Keratinocyte (primary cell): ENCODE results near the gene KCNQ2. TPM values are rescaled to one million over a fixed set of nuclear protein-coding genes. Genes with fewer than 3 reads are reported as not detected.

Experiments
- DNase-seq: peaks from one replicate; pipeline ENCODE4 v3.0.0-alpha.2; 2011; ENCODE audit warnings: low read depth, missing footprints, low spot score
- FAIRE-seq: peaks from 2 replicates; lab custom pipeline; 2011; peaks lifted over from hg19 to GRCh38; lab: Jason Lieb, UNC
- H2AFZ ChIP-seq: 2 replicates; pipeline ENCODE4 v1.6.0; 2012; ENCODE audit warnings: low read length, control low read depth, inconsistent platforms; ENCODE audit not compliant: control insufficient read depth
- H3K27ac ChIP-seq: 2 replicates; pipeline ENCODE4 v1.5.1; 2011; ENCODE audit warnings: low read length; ENCODE audit not compliant: control insufficient read depth, insufficient read depth
- H3K27me3 ChIP-seq: 3 replicates; pipeline ENCODE4 v1.6.0; 2011; ENCODE audit warnings: low read length; ENCODE audit not compliant: control insufficient read depth, insufficient read depth; ENCODE audit errors: extremely low read depth
- H3K36me3 ChIP-seq, 2 experiments: 2 replicates in 1 of 2; 3 replicates in 1 of 2; pipeline ENCODE4 v1.5.1; 2011; ENCODE audit warnings: low read length in 2 of 2, mild to moderate bottlenecking in 1 of 2; ENCODE audit not compliant: control insufficient read depth in 2 of 2, insufficient read depth in 2 of 2; ENCODE audit errors: extremely low read depth in 1 of 2
- H3K4me1 ChIP-seq: 3 replicates; pipeline ENCODE4 v1.5.1; 2011; ENCODE audit warnings: low read length; ENCODE audit not compliant: control insufficient read depth, insufficient read depth; ENCODE audit errors: extremely low read depth
- H3K4me2 ChIP-seq: 3 replicates; pipeline ENCODE4 v1.6.0; 2011; ENCODE audit warnings: low read depth, low read length; ENCODE audit not compliant: control insufficient read depth, insufficient read depth; ENCODE audit errors: extremely low read depth
- H3K4me3 ChIP-seq, 3 experiments: fragments of 200-600 bp in 1 of 3; sonication (generic) in 1 of 3; 2 replicates in 2 of 3; 3 replicates in 1 of 3; pipeline ENCODE4 v1.5.1; 2011 to 2016; ENCODE audit warnings: low read length in 3 of 3, mild to moderate bottlenecking in 3 of 3, control low read depth in 2 of 3, inconsistent platforms in 1 of 3, low read depth in 1 of 3, mixed read lengths in 1 of 3, mixed run types in 1 of 3, moderate library complexity in 1 of 3; ENCODE audit not compliant: control insufficient read depth in 2 of 3, insufficient read depth in 2 of 3; ENCODE audit errors: extremely low read depth in 1 of 3
- H3K79me2 ChIP-seq: 2 replicates; pipeline ENCODE4 v1.6.0; 2012; ENCODE audit warnings: low read length; ENCODE audit not compliant: control insufficient read depth, insufficient read depth
- H3K9ac ChIP-seq: 3 replicates; pipeline ENCODE4 v1.6.0; 2011; ENCODE audit warnings: low read length; ENCODE audit not compliant: control insufficient read depth, insufficient read depth; ENCODE audit errors: extremely low read depth
- H3K9me1 ChIP-seq: 3 replicates; pipeline ENCODE4 v1.6.0; 2011; ENCODE audit warnings: low read length; ENCODE audit not compliant: control insufficient read depth, insufficient read depth; ENCODE audit errors: extremely low read depth
- H3K9me3 ChIP-seq: 2 replicates; pipeline ENCODE4 v1.5.1; 2012; ENCODE audit warnings: low read depth, low read length; ENCODE audit not compliant: control insufficient read depth
- H4K20me1 ChIP-seq: 3 replicates; pipeline ENCODE4 v1.6.0; 2011; ENCODE audit warnings: low read length; ENCODE audit not compliant: control insufficient read depth, insufficient read depth; ENCODE audit errors: extremely low read depth
- CTCF ChIP-seq, 3 experiments: IDR thresholded peaks in 1 of 3; conservative IDR thresholded peaks in 1 of 3; optimal IDR thresholded peaks in 1 of 3; 2 replicates in 2 of 3; 3 replicates in 1 of 3; pipeline versions ENCODE3 to v1.5.1; 2011; ENCODE audit warnings: low read length in 3 of 3, mild to moderate bottlenecking in 3 of 3, moderate library complexity in 2 of 3, control low read depth in 1 of 3, inconsistent platforms in 1 of 3; ENCODE audit not compliant: insufficient read depth in 2 of 3; ENCODE audit errors: extremely low read depth in 1 of 3
- EZH2 ChIP-seq: IDR thresholded peaks from one replicate; pipeline ENCODE4 v1.6.1; 2012; ENCODE audit warnings: inconsistent platforms, mild to moderate bottlenecking, low read length, moderate library complexity
- dilution Hi-C: fragments of 300-500 bp; cut with MboI; formaldehyde crosslinking; loops from one replicate; pipeline ENCODE4 v1.7.0; 2020; ENCODE audit warnings: low sequenced_read_pairs; ENCODE audit not compliant: extremely low pct_ligation_motif_present
- polyA plus RNA-seq, 5 experiments: library from polyadenylated mRNA; depleted of rRNA in 3 of 5; stranded (reverse) in 3 of 5; stranded (forward) in 1 of 5; unstranded in 1 of 5; fragments of >200 nt; gene quantifications; 1 replicate in 1 of 5; 2 replicates in 3 of 5; 3 replicates in 1 of 5; pipeline versions ENCODE4 v1.2.1 to v1.2.3, GENCODE V29; 2011 to 2012; ENCODE audit warnings: missing spikeins in 2 of 5, low read depth in 1 of 5, low replicate concordance in 1 of 5

Gene KCNQ2
- polyA plus RNA-seq, 1 donor (not counting 4 experiments of a cell fraction or from before 2014, with no cell fraction given) = not detected

- no peaks in the 10 kb centered on the region for H3K9me1 ChIP-seq
- H4K20me1 ChIP-seq = no peaks in the 10 kb centered on the region
- TF ChIP-seq CTCF (optimal IDR thresholded peaks at IDR 0.05 in 1 of 3, IDR thresholded peaks at IDR 0.05 in 1 of 3, conservative IDR thresholded peaks at IDR 0.05 in 1 of 3; ENCODE audit: extremely low read depth in 1 of 3, insufficient read depth in 2 of 3, low read length in 3 of 3) = no peak
- no peak for TF ChIP-seq EZH2
- H3K4me3 ChIP-seq = no peak overlapping the region
- H3K36me3 ChIP-seq = no peaks in the 10 kb centered on the region
- no peaks in the 10 kb centered on the region for H3K4me1 ChIP-seq
- no peak overlapping the region for H3K4me2 ChIP-seq
- no peaks in the 10 kb centered on the region for H3K9me3 ChIP-seq
- H3K27ac ChIP-seq = no peak overlapping the region
- H2AFZ ChIP-seq = no peak overlapping the region
- FAIRE-seq = no peak
- no peak overlapping the region for H3K9ac ChIP-seq
- dilution Hi-C loops = no loop called here
- H3K27me3 ChIP-seq = peaks cover 75% of the 10 kb centered on the region
- no peaks in the 10 kb centered on the region for H3K79me2 ChIP-seq
- DNase-seq = no peak
Measured at GRCh38 chr20:63467294-63468083, 5.0 kb downstream of the KCNQ2 start.

- dilution Hi-C loops = no loop called here
- Histone ChIP-seq H3K9ac (no peak overlapping the region), H4K20me1 (no peaks in the 10 kb centered on the region), H3K9me1 (no peaks in the 10 kb centered on the region), H3K9me3 (no peaks in the 10 kb centered on the region), H3K36me3 (no peaks in the 10 kb centered on the region), H3K4me1 (no peaks in the 10 kb centered on the region), H3K4me2 (no peak overlapping the region), H3K27ac (no peak overlapping the region), H3K27me3 (peaks cover 74% of the 10 kb centered on the region), H3K79me2 (no peaks in the 10 kb centered on the region), H3K4me3 (no peak overlapping the region), H2AFZ (no peak overlapping the region)
- no peak for DNase-seq
- TF ChIP-seq CTCF (optimal IDR thresholded peaks at IDR 0.05 in 1 of 3, IDR thresholded peaks at IDR 0.05 in 1 of 3, conservative IDR thresholded peaks at IDR 0.05 in 1 of 3; ENCODE audit: extremely low read depth in 1 of 3, insufficient read depth in 2 of 3, low read length in 3 of 3) (no peak), EZH2 (no peak)
- no peak for FAIRE-seq
Measured at GRCh38 chr20:63466861-63467260, 5.6 kb downstream of the KCNQ2 start.
